Suprapubic skin (tissue), 4 donors: ENCODE data around the gene RACK1. TPM values are rescaled to one million over a fixed set of nuclear protein-coding genes. Genes with fewer than 3 reads are reported as not detected.

Experiments used
- DNase-seq, 2 donors: peaks; one replicate each; pipeline ENCODE4 v3.0.0-alpha.2; 2019; ENCODE audit warnings: low spot score in 2 of 2
- H3K27ac ChIP-seq: fragments of 200-600 bp; sonication (generic); one replicate; pipeline ENCODE4 v1.5.1; 2019
- H3K27me3 ChIP-seq: fragments of 200-600 bp; sonication (generic); one replicate; pipeline ENCODE4 v1.5.1; 2019
- H3K36me3 ChIP-seq: fragments of 200-600 bp; sonication (generic); one replicate; pipeline ENCODE4 v1.5.1; 2019
- H3K4me1 ChIP-seq: fragments of 200-600 bp; sonication (generic); one replicate; pipeline ENCODE4 v1.5.1; 2019
- H3K4me3 ChIP-seq: fragments of 200-600 bp; sonication (generic); one replicate; pipeline ENCODE4 v1.5.1; 2019; ENCODE audit warnings: mild to moderate bottlenecking
- H3K9me3 ChIP-seq: fragments of 200-600 bp; sonication (generic); one replicate; pipeline ENCODE4 v1.5.1; 2019
- EP300 ChIP-seq: sonication (generic); formaldehyde crosslinking; IDR thresholded peaks from one replicate; pipeline ENCODE4 v1.6.1; 2017; ENCODE audit warnings: antibody characterized with exemption
- POLR2A ChIP-seq, 2 donors: fragments of 450-650 bp; IDR thresholded peaks; one replicate each; pipeline ENCODE4 v1.6.1; 2017; ENCODE audit warnings: antibody characterized with exemption in 2 of 2, mild to moderate bottlenecking in 2 of 2, moderate library complexity in 2 of 2
- POLR2AphosphoS5 ChIP-seq, 3 donors: sonication (generic); formaldehyde crosslinking; IDR thresholded peaks; one replicate each; pipeline ENCODE4 v1.6.1; 2017; ENCODE audit warnings: antibody characterized with exemption in 3 of 3
- WGBS: methylation state at CpG from one replicate; pipeline ENCODE4 v1.1.5; 2018; 5-methylcytosine and 5-hydroxymethylcytosine counted together
- total RNA-seq, 4 donors: library from RNA; depleted of rRNA; stranded (reverse); fragments of >200 nt; gene quantifications; one replicate each; pipeline ENCODE4 v1.1.0, GENCODE V29; 2016
- TF ChIP-seq, protein P1 (sequence below), 2 donors: fragments of 200-600 bp in 1 of 2; fragments of 450-650 bp in 1 of 2; sonication (generic) in 1 of 2; IDR thresholded peaks; one replicate each; pipeline ENCODE4 v1.5.1; 2016 to 2019; ENCODE audit warnings: antibody characterized with exemption in 2 of 2, mild to moderate bottlenecking in 1 of 2, moderate library complexity in 1 of 2

RACK1 gene
- total RNA-seq, 4 donors from 2014 or later: 2,440 to 4,496 (median 3,996) TPM

DNA sequence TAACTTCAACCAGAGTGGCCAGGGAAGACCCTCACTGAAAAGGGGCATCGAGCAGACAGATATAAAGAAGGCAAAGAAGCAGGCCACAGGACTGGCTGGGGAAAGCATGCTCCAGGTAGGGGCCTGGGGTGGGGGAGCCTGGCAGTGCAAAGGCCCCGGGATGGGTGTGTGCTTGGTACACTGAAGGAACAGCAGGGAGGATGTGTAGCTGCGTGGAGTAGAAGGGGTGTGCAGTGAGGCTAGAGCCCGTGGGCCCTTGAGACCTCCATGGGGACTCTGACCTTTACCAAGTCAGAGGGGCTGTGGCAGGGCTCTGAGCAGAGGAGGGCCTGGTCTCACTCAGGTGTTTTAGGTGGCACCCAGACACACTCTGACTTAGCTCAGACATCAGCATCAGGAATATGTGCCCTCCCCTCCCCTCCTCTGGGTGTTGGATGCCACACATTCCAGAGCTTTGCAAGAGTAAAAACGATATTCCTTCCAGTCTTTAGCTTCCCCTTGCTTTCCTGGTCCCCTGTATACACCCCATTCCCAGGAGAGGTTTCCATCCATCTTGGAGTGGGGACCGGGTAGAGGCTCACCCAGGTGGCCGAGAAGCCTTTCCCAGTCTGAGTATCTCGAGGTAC lies 46.3 kb downstream of the RACK1 start:
- peaks cover 5% of the 10 kb centered on the region for H3K36me3 ChIP-seq
- TF ChIP-seq, protein P1, sequence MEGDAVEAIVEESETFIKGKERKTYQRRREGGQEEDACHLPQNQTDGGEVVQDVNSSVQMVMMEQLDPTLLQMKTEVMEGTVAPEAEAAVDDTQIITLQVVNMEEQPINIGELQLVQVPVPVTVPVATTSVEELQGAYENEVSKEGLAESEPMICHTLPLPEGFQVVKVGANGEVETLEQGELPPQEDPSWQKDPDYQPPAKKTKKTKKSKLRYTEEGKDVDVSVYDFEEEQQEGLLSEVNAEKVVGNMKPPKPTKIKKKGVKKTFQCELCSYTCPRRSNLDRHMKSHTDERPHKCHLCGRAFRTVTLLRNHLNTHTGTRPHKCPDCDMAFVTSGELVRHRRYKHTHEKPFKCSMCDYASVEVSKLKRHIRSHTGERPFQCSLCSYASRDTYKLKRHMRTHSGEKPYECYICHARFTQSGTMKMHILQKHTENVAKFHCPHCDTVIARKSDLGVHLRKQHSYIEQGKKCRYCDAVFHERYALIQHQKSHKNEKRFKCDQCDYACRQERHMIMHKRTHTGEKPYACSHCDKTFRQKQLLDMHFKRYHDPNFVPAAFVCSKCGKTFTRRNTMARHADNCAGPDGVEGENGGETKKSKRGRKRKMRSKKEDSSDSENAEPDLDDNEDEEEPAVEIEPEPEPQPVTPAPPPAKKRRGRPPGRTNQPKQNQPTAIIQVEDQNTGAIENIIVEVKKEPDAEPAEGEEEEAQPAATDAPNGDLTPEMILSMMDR (IDR thresholded peaks at IDR 0.05): no peak
- TF ChIP-seq EP300 (no peak), POLR2A (IDR thresholded peaks at IDR 0.05) (no peak), POLR2AphosphoS5 (IDR thresholded peaks at IDR 0.05) (no peak)
- H3K4me1 ChIP-seq: peaks cover 5% of the 10 kb centered on the region
- no peaks in the 10 kb centered on the region for H3K27me3 ChIP-seq
- no peaks in the 10 kb centered on the region for H3K9me3 ChIP-seq
- H3K4me3 ChIP-seq: no peak overlapping the region
- WGBS: 80% methylated on average over 8 of the region's 8 CpGs
- DNase-seq: no peak
- no peak overlapping the region for H3K27ac ChIP-seq

DNA sequence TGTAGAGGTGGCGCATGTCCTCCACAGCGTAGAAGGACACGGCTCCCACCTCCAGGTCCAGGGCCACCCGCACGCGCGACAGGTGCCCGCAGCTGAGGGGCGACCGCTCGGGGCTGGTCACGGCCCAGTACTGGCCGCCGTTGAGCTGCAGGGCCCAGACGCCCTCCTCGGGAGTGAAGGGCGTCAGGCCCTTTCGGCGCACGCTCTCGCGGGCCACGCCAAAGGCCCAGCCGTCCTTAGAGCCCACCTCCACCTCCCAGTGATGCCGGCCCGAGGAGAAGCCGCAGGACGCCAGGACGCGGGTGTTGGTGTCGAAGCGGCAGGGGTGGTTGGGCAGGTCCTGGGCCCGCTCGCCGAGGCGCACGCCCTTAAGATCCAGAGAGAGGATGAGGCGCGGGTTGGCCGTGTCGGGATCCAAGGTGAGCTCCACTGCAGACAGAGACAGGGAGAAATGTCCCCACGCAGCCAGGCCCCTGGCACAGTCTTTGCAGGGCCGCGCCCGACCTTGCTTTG lies 48.4 kb downstream of the RACK1 start:
- peaks cover 12% of the 10 kb centered on the region for H3K4me1 ChIP-seq
- TF ChIP-seq POLR2AphosphoS5 (IDR thresholded peaks at IDR 0.05): no peak
- no peak for TF ChIP-seq EP300
- no peak for TF ChIP-seq POLR2A (IDR thresholded peaks at IDR 0.05)
- TF ChIP-seq, protein P1 (IDR thresholded peaks at IDR 0.05): no peak
- no peaks in the 10 kb centered on the region for H3K27me3 ChIP-seq
- DNase-seq: no peak
- H3K27ac ChIP-seq: no peak overlapping the region
- H3K9me3 ChIP-seq: no peaks in the 10 kb centered on the region
- H3K36me3 ChIP-seq: peaks cover 5% of the 10 kb centered on the region
- 83% methylated on average over 8 of the region's 45 CpGs for WGBS
- no peak overlapping the region for H3K4me3 ChIP-seq

DNA sequence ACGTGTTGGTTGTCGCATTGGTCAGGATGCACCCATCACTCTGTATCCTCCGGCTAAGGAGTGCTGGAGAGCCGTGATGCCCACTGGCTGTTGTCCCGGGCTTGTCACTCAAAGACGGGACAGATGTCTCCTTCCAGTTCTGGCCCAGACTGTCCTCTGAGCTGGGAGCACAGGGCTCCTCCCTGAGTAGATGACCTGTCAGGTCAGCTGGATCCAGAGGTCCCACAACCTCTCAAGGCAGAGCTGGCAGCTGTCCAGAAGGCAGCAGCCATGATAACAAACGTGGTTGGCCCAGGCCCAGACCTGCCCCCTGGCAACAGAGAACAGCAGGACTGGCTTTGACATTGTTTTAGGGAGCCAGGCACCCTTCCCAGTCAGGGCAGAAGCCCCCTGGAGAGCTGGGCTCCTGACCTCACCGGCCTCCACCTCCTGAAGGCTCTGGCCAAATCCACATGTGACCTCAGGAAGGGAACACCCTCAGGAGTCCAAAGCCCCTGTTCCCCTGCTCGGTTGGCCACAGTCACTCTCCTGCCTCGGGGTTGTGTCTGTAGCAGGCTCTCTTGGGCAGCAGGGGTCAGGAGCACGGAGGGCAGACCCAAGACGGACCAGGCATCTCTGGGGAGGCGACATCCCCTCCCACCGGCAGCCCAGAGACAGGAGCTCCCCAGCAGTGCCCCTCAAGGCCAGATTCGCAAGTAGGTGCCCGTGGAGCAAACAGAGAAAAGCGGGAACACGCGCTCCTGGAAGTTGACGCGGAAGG lies 49.0 kb downstream of the RACK1 start:
- Histone ChIP-seq H3K27me3 (no peaks in the 10 kb centered on the region), H3K27ac (no peak overlapping the region), H3K4me3 (no peak overlapping the region), H3K9me3 (no peaks in the 10 kb centered on the region), H3K4me1 (peaks cover 18% of the 10 kb centered on the region), H3K36me3 (peaks cover 5% of the 10 kb centered on the region)
- TF ChIP-seq, protein P1 (IDR thresholded peaks at IDR 0.05): no peak
- TF ChIP-seq POLR2AphosphoS5 (IDR thresholded peaks at IDR 0.05) (no peak), EP300 (no peak), POLR2A (IDR thresholded peaks at IDR 0.05) (no peak)
- no peak for DNase-seq
- 80% methylated on average over 18 of the region's 21 CpGs for WGBS

DNA sequence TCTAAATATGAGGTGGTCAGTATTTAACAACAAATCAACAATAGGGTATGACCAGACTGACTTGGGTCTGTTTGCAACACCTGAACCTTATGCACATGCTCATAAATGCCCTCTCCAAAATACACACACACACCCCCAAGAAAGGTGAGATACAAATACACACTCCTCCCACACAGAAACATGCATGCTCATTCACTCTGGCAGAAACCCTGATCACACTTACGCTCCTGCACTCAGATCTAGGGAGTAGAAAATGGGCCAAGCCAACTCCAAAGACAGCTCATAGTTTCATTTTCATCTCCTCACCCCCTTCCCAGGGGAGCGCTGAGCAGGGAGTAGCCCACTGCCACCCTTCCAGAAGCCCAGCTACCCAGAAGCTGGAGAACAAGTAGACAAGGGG lies 50.0 kb downstream of the RACK1 start:
- TF ChIP-seq POLR2A (IDR thresholded peaks at IDR 0.05): no peak
- TF ChIP-seq, protein P1 (IDR thresholded peaks at IDR 0.05): no peak
- TF ChIP-seq EP300: no peak
- no peak for TF ChIP-seq POLR2AphosphoS5 (IDR thresholded peaks at IDR 0.05)
- H3K27me3 ChIP-seq: no peaks in the 10 kb centered on the region
- H3K27ac ChIP-seq: no peak overlapping the region

More for the DNA sequence above, 50.0 kb downstream of the RACK1 start:
- Histone ChIP-seq H3K4me1 (peaks cover 26% of the 10 kb centered on the region), H3K9me3 (no peaks in the 10 kb centered on the region), H3K4me3 (no peak overlapping the region), H3K36me3 (peaks cover 5% of the 10 kb centered on the region)
- DNase-seq: no peak
- 56% methylated on average over 2 of the region's 2 CpGs for WGBS
